ENCODE results near the gene BMAL2. TPM values are rescaled to one million over a fixed set of nuclear protein-coding genes. Genes with fewer than 3 reads are reported as not detected.
A peak's percentile ranks its signal among the peaks of the same experiment; 100 is the strongest.

Gene BMAL2
- total RNA-seq, 1 experiment from 2014 or later: 71.2 TPM

DNA sequence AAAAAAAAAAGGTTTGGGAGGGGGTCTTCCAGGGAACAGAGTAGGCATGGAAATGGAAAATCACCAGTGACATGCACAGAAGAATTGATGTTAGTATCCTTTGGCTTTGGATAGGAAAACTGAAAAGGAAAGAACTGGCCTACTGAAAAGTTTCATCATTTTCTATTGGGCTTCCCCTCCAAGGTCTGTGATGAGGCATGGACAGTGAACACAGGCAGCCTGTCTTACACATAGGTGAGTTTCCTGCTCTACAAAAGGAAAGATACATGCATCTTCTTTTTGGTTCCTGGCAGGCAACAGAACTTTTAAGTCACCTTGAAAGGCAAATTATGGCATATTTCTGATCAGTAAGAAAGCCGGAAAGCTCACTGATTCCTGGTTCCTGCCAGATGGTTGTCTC, 5.8 kb downstream of the BMAL2 start:
- intact Hi-C loops (cut with micrococcal nuclease; ENCODE audit: unreplicated experiment): no loop called here
- Mint-ChIP-seq H3K9me3 (ENCODE audit: low read depth, unreplicated experiment) (no peaks in the 10 kb centered on the region), H3K4me1 (ENCODE audit: low read depth, unreplicated experiment) (peaks cover 80% of the 10 kb centered on the region), H3K36me3 (ENCODE audit: insufficient read depth, unreplicated experiment) (peaks cover 58% of the 10 kb centered on the region), H3K27me3 (ENCODE audit: unreplicated experiment) (no peaks in the 10 kb centered on the region), H3K4me3 (ENCODE audit: low read depth, unreplicated experiment) (peak overlapping the region; percentile 41), H3K27ac (ENCODE audit: unreplicated experiment) (peak overlapping the region; percentile 33)
- CTCF ChIA-PET: no interaction called here
- no TSS peak for BruUV-seq (replicated peaks)
- TF ChIP-seq, protein P1, sequence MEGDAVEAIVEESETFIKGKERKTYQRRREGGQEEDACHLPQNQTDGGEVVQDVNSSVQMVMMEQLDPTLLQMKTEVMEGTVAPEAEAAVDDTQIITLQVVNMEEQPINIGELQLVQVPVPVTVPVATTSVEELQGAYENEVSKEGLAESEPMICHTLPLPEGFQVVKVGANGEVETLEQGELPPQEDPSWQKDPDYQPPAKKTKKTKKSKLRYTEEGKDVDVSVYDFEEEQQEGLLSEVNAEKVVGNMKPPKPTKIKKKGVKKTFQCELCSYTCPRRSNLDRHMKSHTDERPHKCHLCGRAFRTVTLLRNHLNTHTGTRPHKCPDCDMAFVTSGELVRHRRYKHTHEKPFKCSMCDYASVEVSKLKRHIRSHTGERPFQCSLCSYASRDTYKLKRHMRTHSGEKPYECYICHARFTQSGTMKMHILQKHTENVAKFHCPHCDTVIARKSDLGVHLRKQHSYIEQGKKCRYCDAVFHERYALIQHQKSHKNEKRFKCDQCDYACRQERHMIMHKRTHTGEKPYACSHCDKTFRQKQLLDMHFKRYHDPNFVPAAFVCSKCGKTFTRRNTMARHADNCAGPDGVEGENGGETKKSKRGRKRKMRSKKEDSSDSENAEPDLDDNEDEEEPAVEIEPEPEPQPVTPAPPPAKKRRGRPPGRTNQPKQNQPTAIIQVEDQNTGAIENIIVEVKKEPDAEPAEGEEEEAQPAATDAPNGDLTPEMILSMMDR (IDR thresholded peaks at IDR 0.05; ENCODE audit: unreplicated experiment): no peak
- no peak for DNase-seq

DNA sequence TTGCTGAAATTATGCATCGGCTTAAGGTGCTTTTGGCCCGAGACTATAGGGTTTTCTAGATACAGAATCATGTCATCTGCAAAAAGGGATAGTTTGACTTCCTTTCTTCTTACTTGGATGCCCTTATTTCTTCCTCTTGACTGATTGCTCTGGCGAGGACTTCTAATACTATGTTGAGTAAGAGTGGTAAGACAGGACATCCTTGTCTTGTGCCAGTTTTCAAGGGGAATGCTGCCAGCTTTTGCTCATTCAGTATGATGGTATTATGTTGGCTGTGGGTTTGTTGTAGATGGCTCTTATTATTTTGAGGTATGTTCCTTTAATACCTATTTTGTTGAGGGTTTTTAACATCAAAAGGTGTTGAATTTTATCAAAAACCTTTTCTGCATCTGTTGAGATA, 8.3 kb downstream of the BMAL2 start:
- BruUV-seq (replicated peaks): no TSS peak
- Mint-ChIP-seq H3K27ac (ENCODE audit: unreplicated experiment) (peak overlapping the region; percentile 87), H3K36me3 (ENCODE audit: insufficient read depth, unreplicated experiment) (peaks cover 48% of the 10 kb centered on the region), H3K4me1 (ENCODE audit: low read depth, unreplicated experiment) (peaks cover 91% of the 10 kb centered on the region), H3K4me3 (ENCODE audit: low read depth, unreplicated experiment) (peak overlapping the region; percentile 18), H3K27me3 (ENCODE audit: unreplicated experiment) (no peaks in the 10 kb centered on the region), H3K9me3 (ENCODE audit: low read depth, unreplicated experiment) (no peaks in the 10 kb centered on the region)
- DNase-seq: no peak
- intact Hi-C loops (cut with micrococcal nuclease; ENCODE audit: unreplicated experiment): no loop called here
- TF ChIP-seq, protein P1 (IDR thresholded peaks at IDR 0.05; ENCODE audit: unreplicated experiment): no peak
- CTCF ChIA-PET: no interaction called here

DNA sequence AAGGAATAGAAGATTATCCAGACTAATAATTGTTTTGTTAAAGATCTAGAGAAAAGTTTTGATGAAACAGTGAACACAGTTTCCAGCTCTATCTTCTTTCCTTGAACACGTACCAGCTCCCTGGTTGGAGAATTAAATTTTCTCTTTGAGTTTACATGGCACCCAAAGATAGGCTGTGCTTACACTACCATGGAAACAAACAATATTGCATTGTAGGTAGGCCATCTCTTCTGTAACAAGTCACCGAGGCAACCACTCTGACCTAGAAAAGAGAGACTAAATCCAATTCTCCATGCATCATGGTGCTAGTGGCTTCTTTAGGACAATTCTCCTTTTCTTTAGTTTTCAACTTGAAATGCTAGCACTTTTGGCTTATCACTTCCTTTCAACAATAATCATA, 9.9 kb downstream of the BMAL2 start:
- H3K4me3 Mint-ChIP-seq (ENCODE audit: low read depth, unreplicated experiment): no peak overlapping the region
- intact Hi-C loops (cut with micrococcal nuclease; ENCODE audit: unreplicated experiment): no loop called here
- peak overlapping the region; percentile 44 for H3K27ac Mint-ChIP-seq (ENCODE audit: unreplicated experiment)
- CTCF ChIA-PET: interaction anchor here (0.6 kb wide), 1 partner anchor 17 kb away, joined by 9 read pairs; no protein-coding TSS in a partner anchor
- TF ChIP-seq, protein P1 (IDR thresholded peaks at IDR 0.05; ENCODE audit: unreplicated experiment): no peak
- H3K36me3 Mint-ChIP-seq (ENCODE audit: insufficient read depth, unreplicated experiment): peaks cover 37% of the 10 kb centered on the region
- H3K27me3 Mint-ChIP-seq (ENCODE audit: unreplicated experiment): no peaks in the 10 kb centered on the region
- H3K9me3 Mint-ChIP-seq (ENCODE audit: low read depth, unreplicated experiment): no peaks in the 10 kb centered on the region
- no TSS peak for BruUV-seq (replicated peaks)
- no peak for DNase-seq
- H3K4me1 Mint-ChIP-seq (ENCODE audit: low read depth, unreplicated experiment): peaks cover 96% of the 10 kb centered on the region

GRCh38 chr12:27343255-27344000, 10.8 kb downstream of the BMAL2 start:
- BruUV-seq (replicated peaks): no TSS peak
- Mint-ChIP-seq H3K27ac (ENCODE audit: unreplicated experiment) (peak overlapping the region; percentile 96), H3K27me3 (ENCODE audit: unreplicated experiment) (no peaks in the 10 kb centered on the region), H3K4me3 (ENCODE audit: low read depth, unreplicated experiment) (peak overlapping the region; percentile 24), H3K36me3 (ENCODE audit: insufficient read depth, unreplicated experiment) (peaks cover 28% of the 10 kb centered on the region), H3K9me3 (ENCODE audit: low read depth, unreplicated experiment) (no peaks in the 10 kb centered on the region), H3K4me1 (ENCODE audit: low read depth, unreplicated experiment) (peaks cover 96% of the 10 kb centered on the region)
- intact Hi-C loops (cut with micrococcal nuclease; ENCODE audit: unreplicated experiment): no loop called here
- CTCF ChIA-PET: interaction anchor here (0.5 kb wide), 1 partner anchor 16 kb away, joined by 4 read pairs; no protein-coding TSS in a partner anchor
- TF ChIP-seq, protein P1 (IDR thresholded peaks at IDR 0.05; ENCODE audit: unreplicated experiment): no peak
- peak; percentile 32 for DNase-seq
